Cardiac muscle cell (in vitro differentiated cells and primary cell): ENCODE data around the gene ELOVL6. TPM values are rescaled to one million over a fixed set of nuclear protein-coding genes. Genes with fewer than 3 reads are reported as not detected.
A peak's percentile ranks its signal among the peaks of the same experiment; 100 is the strongest.

Experiments used
- DNase-seq, 2 donors: peaks; one replicate each; pipeline versions ENCODE4 v3.0.0 to v3.0.0-alpha.2; 2010 to 2017; ENCODE audit warnings: low read depth in 1 of 2, low spot score in 1 of 2
- H3K27ac ChIP-seq: fragments of 200-600 bp; sonication (generic); 2 replicates; pipeline ENCODE4 v1.5.1; 2016
- H3K27me3 ChIP-seq: fragments of 200-600 bp; sonication (generic); 2 replicates; pipeline ENCODE4 v1.6.0; 2016; ENCODE audit warnings: control low read depth
- H3K36me3 ChIP-seq: fragments of 200-600 bp; sonication (generic); 2 replicates; pipeline ENCODE4 v1.5.1; 2016; ENCODE audit warnings: control low read depth
- H3K4me1 ChIP-seq: fragments of 200-600 bp; sonication (generic); 2 replicates; pipeline ENCODE4 v1.8.1; 2017; ENCODE audit warnings: low read depth, mild to moderate bottlenecking, mixed run types
- H3K4me3 ChIP-seq: fragments of 200-600 bp; sonication (generic); 2 replicates; pipeline ENCODE4 v1.5.1; 2016; ENCODE audit warnings: mild to moderate bottlenecking
- H3K9me3 ChIP-seq: fragments of 200-600 bp; sonication (generic); 2 replicates; pipeline ENCODE4 v1.5.1; 2017; ENCODE audit warnings: low read depth, mild to moderate bottlenecking, control low read depth
- CTCF ChIP-seq: IDR thresholded peaks from 2 replicates; pipeline ENCODE4 v1.5.1; 2012; ENCODE audit warnings: low read depth, mild to moderate bottlenecking, low read length
- polyA plus RNA-seq: library from polyadenylated mRNA; unstranded; fragments of >200 nt; fragmentation: Nextera tagmentation; extraction: Ambion mirVana; gene quantifications from 2 replicates; pipeline ENCODE4 v1.2.1, GENCODE V29; 2016
- total RNA-seq: library from RNA; depleted of rRNA; stranded (reverse); fragments of >200 nt; gene quantifications from 2 replicates; pipeline ENCODE4 v1.2.3, GENCODE V29; 2016

ELOVL6 gene
- total and polyA plus RNA-seq, 2 experiments from 2014 or later, result 32.3 to 50.1 TPM

GRCh38 chr4:110025056-110025455 lies 173.4 kb downstream of the ELOVL6 start:
- Histone ChIP-seq H3K9me3 (no peaks in the 10 kb centered on the region), H3K4me1 (peaks cover 14% of the 10 kb centered on the region), H3K36me3 (no peaks in the 10 kb centered on the region), H3K27ac (no peak overlapping the region), H3K27me3 (no peaks in the 10 kb centered on the region), H3K4me3 (no peak overlapping the region)
- no peak for TF ChIP-seq CTCF
- DNase-seq, result no peak

- no peak for DNase-seq
- Histone ChIP-seq H3K27ac (no peak overlapping the region), H3K4me3 (no peak overlapping the region)
These were observed 176.0 kb downstream of the ELOVL6 start for GRCh38 chr4:110022457-110022856.

GRCh38 chr4:110020646-110021443 lies 177.6 kb downstream of the ELOVL6 start:
- DNase-seq, result no peak
- Histone ChIP-seq H3K27ac (peak overlapping the region; percentile 8), H3K9me3 (no peaks in the 10 kb centered on the region), H3K4me1 (peaks cover 8% of the 10 kb centered on the region), H3K36me3 (no peaks in the 10 kb centered on the region), H3K4me3 (no peak overlapping the region), H3K27me3 (no peaks in the 10 kb centered on the region)
- no peak for TF ChIP-seq CTCF

More at GRCh38 chr4:110022457-110022856, 176.0 kb downstream of the ELOVL6 start:
- H3K9me3 ChIP-seq, result no peaks in the 10 kb centered on the region
- H3K27me3 ChIP-seq, result no peaks in the 10 kb centered on the region
- peaks cover 8% of the 10 kb centered on the region for H3K4me1 ChIP-seq
- no peak for TF ChIP-seq CTCF
- no peaks in the 10 kb centered on the region for H3K36me3 ChIP-seq

GRCh38 chr4:110020139-110020538 lies 178.3 kb downstream of the ELOVL6 start:
- DNase-seq, result peak; percentile 30 to 56
- H3K4me1 ChIP-seq, result peaks cover 8% of the 10 kb centered on the region
- H3K27ac ChIP-seq, result no peak overlapping the region
- no peaks in the 10 kb centered on the region for H3K36me3 ChIP-seq
- H3K27me3 ChIP-seq, result no peaks in the 10 kb centered on the region
- no peaks in the 10 kb centered on the region for H3K9me3 ChIP-seq
- no peak for TF ChIP-seq CTCF
- H3K4me3 ChIP-seq, result no peak overlapping the region

- H3K9me3 ChIP-seq, result no peaks in the 10 kb centered on the region
- no peak for DNase-seq
- H3K4me3 ChIP-seq, result no peak overlapping the region
- H3K27me3 ChIP-seq, result no peaks in the 10 kb centered on the region
- no peak for TF ChIP-seq CTCF
- peaks cover 8% of the 10 kb centered on the region for H3K4me1 ChIP-seq
- no peak overlapping the region for H3K27ac ChIP-seq
- H3K36me3 ChIP-seq, result no peaks in the 10 kb centered on the region
These were observed 179.3 kb downstream of the ELOVL6 start for GRCh38 chr4:110019153-110019552.
